Activated naive CD8-positive, alpha-beta T cell treated with anti-CD3 and anti-CD28 coated beads, Interleukin-2, amount 50 U/mL, for 16 hours (primary cell): Measurements from ENCODE around the gene IFT43.

Experiments used
- DNase-seq: peaks from one replicate; pipeline ENCODE4 v3.0.0-alpha.2; 2020; ENCODE audit warnings: low read depth, low spot score

The IFT43 gene

DNA sequence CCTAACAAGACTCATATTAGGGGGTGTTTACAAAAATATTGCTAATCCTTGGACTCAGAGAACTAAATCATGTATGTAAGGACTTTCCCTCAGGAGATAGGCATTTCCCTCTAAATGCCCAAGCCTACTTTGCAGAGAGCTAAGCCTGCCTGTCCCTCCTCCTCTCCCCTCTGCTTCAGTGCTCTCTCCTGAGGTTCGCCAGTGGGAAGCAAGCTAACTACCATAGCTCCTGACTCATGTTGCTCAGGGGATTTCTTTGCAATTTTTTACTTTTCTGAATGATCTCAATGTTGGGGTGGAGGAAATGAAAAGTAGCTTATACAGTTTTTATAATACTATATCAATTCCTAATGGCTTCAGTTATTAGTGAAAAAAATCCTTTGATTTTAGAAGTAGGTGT, 29.6 kb downstream of the IFT43 start:
- no peak for DNase-seq

DNA sequence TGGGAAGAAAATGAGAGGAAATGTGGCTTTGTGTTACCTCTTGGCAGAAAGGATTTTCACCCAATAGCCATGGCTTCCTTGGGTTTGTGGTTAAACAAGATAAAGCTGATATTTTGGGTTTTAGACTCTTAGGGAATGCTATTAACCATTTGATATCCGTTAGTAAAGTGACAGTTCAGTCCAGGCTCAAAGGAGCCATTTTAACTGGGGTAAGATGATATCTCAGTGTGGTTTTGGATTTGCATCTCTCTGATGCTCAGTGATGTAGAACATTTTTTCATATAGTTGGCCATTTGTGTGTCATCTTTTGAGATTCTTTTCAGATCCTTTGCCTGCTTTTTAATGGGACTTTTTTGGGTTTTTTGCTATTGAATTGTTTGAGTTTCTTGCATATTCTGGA, 30.1 kb downstream of the IFT43 start:
- no peak for DNase-seq

DNA sequence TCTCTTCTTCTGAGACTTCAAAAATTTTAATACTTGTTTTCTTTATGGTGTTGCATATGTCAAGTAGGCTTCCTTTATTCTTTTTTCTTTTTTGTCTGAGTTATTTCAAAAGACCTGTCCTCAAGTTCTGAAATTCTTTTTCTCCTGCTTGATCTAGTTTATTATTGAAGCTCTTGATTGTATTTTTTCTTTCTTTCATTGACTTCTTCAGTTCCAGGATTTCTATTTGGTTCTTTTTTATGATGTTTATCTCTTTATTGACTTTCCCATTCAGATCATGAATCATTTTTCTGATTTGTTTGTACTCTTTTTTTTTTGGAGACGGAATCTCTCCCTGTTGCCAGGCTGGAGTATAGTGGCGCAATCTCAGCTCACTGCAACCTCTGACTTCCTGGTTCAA, 34.1 kb downstream of the IFT43 start:
- no peak for DNase-seq

DNA sequence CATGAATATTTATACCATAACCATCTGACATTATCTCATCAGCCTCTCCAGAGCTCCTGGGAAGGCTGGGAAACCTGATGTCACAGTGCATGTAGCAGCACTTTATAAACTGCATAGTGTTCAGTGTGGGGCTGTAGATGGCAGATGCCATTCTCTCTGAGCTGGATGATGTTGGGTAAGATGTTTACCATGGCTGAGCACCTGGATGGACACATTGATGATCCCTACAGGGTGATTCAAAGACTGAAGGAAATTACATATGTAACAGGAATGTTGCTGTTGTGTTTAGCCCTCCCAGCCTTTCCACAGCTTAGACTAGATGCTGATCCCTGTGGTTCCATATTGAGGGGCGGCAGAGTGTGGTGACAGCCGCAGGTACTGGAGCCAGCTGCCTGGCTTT, 37.4 kb downstream of the IFT43 start:
- no peak for DNase-seq

DNA sequence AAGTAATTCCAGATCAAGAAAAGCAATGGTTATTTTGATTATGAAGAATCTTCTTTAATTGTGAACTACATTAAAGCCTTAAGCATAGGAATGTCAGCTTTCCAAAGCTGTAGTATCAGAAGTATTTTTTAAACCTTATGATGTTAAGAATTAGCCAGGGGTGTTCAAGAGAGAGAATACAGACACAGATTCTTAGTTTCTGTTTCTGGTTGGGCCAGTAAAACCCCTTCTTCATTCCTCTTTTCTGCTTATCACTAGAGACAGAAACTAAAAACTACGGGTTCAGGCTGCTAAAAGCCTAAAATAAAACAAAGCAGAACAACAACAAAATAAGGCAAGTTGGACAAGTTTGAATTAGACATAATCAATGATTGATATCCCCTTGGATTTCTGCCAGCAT, 38.2 kb downstream of the IFT43 start:
- DNase-seq, result no peak

DNA sequence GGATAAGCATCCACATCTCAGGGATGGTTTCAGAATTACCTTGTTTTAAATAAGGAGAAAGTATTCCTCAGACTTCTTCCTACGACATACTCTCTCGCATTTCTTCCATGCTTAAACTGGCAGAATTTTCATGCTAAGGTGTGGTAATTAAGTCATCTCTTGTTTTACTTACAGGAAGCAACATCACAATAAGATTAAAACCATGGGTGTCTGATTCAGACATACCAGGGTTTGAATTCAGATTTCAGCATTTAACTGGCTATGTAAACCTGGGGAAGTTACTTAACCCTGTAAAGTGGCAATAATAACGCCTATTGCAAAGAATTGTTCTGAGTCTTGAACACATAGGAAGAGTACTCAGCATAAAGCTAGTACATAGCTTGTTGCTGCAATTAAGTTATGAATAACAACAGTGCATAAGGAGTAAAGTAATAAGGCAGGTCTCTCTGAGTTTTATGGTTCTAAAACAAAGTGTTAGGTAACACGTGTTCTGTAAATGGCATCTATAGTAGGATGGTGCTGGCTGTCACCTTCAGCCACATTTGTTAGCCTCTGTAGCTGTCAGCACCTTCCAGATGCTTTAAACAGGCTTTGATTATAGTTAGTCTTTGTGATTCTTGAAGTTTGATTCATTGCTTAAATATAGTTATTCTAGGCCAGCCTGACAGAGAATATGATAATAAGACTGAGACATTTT, 38.8 kb downstream of the IFT43 start:
- no peak for DNase-seq

DNA sequence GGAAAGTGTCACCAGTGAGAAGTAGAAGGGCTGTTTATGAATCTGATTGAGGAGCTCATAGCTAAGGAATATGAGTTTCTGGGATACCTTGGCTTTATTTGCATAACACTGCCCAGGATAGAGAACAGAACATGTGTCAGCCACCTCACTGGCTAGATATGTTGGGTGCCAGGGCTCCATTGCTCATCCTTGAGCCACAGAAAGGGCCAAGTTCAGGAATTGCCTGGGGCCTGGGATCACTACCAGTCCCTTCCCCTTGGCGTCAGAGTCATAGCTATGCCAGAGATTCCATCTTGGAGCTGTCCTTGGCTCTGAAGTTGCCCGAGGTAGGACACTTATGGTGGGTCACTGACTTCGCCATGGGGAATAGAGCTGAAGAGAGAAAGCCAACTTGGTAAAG, 49.0 kb downstream of the IFT43 start:
- no peak for DNase-seq

DNA sequence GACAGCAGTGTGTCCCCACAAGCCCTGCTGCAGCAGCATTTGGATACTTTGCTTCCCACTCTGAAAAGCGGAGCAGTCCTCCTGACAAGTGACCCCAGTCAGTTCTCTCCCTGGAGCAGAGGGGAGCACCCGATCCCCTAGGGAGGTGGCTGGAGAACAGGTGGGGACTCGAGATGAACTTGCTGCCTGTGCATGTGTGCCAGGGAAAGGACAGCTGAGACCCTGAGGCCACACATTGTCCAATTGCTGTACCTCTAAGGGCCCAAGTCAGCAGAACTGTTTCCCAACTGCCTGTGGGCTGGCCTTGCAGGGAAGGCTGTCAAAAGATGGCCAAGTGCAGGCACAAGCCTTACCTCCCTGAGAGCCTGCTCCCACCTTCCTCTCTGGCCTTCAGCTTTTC, 55.1 kb downstream of the IFT43 start:
- DNase-seq, result no peak

DNA sequence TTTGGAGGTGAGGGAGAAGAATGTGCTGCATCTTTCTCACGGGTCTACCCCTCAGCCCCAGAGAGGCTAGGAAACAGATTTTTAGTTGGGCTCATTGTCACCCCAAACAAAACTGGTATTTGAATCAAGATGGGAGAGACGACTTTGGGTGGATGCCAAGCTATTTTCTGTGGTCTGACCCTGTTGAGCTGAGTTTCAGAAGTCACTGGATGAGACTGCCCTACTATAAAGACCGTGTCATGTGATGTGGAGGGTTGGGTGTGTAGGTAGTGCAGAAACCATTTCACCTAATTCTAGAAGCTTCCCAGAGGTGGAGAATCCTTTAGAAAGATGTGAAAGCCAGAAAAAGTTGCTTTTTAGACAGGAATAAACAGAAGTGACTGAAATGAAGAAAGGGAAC, 60.2 kb downstream of the IFT43 start:
- no peak for DNase-seq

DNA sequence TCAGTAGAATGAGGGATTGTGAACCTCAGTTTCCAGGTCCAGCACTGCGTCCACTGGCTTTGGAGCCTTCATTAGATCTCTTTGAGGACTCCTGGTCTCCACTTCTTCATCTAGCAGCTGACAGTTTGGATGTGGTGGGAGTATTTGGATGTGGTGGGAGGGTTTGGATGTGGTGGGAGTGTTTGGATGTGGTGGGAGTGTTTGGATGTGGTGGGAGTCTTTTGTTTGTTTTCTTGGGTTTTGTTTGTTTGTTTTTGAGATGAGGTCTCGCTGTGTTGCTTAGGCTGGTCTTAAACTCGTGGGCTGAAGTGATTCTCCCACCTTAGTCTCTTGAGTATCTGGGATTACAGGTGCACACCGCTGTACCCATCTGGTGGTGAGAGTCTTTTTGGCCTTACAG, 64.7 kb downstream of the IFT43 start:
- DNase-seq, result no peak

DNA sequence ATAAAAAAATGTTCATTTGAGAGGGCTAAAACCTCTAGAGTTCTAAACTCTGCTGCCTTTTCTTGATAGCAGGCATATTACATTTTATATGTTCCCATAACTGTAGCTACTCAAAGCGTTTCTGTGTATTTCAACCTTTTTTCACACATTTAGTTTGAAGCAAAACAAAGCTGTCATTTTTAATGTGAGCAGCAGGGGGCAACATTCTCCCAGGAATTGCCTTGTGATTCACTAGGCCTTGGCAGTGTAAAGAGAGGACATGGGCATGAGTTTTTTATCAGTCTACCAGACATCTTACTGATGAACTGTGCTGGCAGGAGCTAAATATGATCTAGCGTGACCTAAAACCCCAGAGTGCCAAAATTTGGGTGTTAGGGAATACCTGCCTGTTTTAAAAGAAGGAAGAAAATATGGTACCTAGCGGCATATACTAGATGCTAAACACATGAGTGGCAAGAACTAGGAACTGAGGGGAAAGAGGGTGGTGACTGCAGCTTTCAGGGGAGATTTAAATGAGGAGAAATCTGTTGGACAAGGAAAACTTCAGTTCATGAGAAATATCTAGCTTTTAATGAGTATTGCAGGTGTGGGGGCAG, 65.3 kb downstream of the IFT43 start:
- peak; percentile 26 for DNase-seq

DNA sequence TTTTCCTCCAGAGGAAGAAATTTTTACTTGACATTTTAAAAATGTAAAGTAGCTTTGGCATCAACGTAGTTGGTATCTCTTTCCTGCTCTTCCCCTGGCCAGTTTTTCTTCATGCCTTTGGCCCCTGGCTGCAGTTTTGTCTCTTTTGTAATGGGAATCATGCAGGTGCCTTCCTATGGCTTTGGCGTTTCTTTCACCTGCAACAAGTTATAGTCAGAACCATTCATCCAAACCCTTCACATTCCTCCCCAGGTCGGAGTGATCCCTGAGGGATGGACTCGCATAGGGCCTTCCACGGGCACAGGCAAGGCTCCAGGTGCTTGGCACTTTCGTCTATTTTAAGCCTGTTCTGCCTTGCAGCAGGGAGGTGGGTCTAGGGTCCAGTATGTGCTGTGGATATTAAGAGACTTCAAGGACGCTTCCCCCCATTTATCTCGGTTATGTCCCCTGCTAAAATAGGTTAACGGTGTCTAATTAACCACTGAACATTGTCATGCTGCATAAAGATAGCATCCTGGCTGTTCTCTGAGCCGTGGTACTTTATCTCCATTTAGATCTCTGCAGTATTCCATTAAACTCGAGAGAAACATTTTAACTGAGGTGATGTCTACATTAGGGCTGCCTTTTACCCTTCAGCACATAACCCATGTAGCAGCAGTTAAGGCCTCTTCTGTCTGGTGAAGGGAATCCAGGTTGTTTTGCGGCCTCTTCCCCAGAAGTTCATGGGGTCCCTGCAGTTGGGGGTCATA, 66.3 kb downstream of the IFT43 start:
- DNase-seq, result no peak

DNA sequence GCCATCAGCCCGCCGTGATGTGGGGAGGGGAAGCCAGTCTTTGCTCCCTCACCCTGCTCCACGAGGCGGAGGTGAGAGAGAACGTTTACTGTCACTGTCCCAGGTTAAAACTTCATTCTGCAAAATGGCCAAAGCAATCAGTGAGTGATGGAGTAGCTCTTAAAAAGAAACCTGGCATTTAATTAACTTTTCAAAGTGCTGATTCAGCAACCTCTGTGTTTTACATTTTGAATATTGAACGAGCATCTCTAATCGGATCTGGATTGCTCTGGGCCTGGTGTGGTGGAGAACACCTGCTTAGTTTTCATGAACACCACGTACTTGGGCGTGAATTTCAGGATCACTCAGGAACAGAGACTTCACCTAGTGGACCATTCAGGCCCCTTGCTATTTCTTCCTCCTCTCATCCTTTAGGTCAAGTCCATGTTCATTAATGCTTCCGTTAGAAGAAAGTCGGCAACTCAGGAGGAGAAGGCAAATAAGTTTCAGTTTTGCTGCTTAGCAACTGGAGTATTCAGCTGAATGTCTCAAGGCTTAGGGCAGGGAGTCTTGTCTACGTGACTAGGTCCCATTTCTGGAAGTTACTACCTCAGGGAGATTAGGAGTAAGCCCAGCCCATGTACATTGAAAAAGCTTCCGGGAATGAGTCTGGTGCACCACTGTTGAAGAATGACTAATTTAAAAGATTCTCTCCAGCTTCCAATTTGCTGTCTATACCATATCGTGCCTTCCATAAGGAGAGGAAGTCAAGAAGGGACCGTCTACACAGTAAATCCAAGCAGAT, 68.2 kb downstream of the IFT43 start:
- DNase-seq, result no peak

DNA sequence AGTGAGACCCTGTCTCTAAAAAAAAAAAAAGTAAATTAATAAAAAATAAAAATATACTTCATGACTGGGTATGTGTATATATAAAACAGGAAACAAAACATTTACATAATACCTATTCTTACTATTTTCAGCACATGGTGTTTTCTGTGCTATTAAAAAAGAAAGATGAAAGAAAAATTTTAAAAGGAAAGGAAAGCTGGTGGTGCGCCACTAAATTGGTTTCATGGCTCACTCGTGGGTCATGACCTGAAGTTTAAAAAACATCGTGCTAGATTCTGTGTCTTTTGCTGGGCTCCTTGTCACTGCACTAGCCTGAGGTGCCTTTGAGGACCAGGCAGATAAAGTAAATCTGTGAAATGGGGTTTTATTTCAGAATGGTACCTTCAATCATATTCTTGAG, 69.8 kb downstream of the IFT43 start:
- DNase-seq, result no peak

DNA sequence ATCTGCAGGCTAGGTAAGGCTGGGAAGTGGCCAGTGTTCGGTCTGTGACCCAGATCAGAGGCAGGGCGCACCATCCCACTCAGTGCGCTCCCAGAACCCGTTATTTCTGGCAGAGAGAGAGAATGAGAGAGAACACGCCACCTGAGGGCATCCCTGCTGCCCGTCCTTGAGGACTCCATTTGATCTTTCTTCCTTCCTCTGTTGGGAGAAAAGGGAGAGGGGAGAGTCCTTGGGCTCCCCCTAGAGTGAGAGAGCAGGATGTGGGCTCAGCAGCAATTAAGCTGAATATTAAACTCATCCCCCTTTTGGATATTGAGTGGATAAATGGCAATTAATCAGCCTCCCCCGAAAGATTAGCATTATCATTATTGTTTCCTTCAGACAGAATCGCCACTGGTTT, 70.6 kb downstream of the IFT43 start:
- DNase-seq, result no peak

DNA sequence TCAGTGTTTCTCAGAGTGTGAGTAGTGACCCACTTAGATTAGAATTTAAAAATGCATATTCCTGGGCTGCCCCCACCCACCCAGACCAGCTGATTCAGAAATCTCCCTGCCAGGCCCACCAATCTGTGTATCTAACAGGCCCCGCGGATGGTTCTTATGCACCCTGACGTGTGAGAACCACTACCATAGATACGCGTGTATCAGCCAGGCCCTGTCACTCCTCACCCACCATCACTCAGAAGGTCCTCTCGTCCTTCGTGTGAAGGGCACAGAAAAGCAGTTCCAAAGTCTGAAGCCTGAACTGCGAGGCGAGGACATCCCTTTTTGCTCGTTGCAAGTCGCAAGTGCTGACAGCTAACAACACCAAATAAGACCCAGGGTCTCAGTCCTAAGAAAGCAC, 72.4 kb downstream of the IFT43 start:
- DNase-seq, result no peak

DNA sequence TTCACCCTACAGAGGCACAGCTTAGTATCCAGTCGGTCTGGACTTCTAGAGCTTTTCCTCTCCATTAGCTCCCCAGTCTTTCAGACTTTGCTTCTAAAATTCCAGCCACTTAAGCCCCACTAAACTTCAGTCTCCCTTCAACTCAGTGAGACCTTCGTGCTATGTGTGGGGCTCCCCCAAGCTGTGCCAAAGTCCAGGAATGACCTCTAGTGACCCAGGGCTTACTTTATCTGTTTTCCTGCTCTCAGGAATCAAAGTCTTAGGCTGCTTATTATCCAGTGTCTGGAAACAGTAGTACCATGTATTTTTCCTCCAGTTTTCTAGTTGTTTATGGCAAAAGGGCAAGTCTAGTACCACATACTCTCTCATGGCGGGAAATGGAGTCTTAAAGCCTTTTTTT, 77.8 kb downstream of the IFT43 start:
- DNase-seq, result no peak

DNA sequence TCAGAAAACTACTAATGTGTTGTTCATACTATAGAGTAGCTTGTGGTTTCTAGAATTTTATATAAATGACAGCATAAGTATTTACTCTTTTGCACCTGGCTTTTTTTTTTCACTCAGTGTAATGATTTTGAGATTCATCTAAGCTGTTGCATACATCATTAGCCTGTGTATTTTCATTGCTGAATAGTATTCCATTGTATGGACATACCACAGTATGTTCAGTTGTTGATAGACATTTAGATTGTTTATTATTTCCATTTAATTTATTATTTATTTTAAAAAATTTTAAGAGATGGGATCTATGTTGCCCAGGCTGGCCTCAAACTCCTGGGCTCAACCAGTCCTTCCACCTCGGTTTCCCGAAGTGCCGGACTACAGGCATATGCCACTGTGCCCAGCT, 80.0 kb downstream of the IFT43 start:
- DNase-seq, result no peak

DNA sequence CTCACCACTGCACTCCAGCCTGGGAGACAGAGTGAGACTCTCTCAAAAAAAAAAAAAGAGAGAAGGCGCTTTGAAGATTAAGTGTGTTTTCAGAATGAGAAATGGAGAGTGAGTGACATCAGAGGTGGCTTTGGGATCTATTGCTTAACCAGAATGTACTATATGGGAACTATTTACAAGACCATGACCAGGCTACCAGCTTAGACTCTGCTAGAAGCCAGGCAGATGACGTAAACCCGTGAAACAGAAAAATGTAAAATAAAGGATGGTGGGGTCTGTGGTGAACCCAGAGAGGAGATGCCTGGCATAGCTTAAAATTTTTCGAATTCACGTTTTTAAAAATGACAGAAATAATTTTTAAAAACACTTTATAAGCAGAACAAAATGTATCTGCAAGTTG, 82.0 kb downstream of the IFT43 start:
- DNase-seq, result no peak

DNA sequence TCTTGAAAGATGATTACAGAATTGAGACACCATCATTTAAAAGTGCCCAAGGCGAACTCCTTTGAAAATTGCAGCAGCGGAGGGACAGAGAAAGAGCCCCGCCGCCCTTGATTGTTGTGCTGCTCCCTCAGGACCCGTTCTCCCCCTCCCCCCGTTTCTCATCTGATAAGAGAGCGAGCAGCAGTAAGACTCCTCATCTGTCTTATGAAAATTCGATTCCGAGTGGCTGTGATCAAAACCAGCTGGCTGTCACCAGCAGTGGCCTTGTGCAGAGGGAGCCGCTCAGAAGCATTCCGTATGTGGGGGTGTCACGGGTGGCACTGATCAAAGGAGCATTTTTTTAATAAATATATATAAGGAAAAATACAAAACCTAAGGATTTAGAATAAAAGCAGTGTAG, 88.2 kb downstream of the IFT43 start:
- DNase-seq, result no peak

DNA sequence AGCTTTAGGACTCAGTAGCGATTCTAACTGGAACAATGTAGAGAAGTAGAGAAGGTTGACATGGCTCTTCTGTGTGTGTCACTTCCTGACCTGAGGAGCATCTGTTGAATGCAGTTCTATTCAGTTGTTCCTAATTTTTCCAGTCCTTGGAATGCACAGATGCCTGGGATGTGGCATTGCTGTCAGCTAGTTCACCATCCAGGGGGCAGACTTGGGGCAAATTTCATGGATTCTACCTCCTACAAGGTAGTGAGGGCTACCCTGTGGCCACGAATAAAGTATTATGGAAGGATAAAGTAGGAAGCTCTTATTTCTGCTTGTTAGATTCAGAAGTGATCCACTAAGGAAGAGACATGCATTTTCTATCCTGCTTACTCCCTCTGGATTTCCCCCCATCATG, 91.8 kb downstream of the IFT43 start:
- DNase-seq, result no peak

DNA sequence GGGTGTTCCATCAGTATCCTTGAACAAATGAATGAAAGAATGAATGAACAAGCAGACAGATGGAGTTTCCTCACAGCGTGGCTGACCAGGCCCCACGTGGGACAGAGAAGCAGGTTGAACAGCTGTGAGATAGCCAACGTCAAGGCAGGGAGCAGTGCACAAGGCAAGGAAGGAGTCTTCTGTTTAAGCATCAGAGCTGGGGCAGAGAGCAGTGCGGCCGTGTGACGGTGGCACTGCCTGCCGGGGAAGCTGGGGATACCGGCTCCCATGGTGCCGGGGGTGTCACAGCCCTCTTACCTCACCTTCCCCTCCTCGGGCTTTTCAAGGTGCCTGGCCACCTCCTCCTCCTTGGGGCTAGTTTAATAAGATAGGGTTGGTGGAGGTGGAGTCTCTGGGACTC, 92.9 kb downstream of the IFT43 start:
- DNase-seq, result no peak
